ENCODE results near the gene FXYD1. TPM values are rescaled to one million over a fixed set of nuclear protein-coding genes. Genes with fewer than 3 reads are reported as not detected.
A peak's percentile ranks its signal among the peaks of the same experiment; 100 is the strongest.

Gene FXYD1
- total RNA-seq, 1 donor from 2014 or later = 1.1 TPM

- POLR2A ChIA-PET = interaction anchor here (0.6 kb wide), 1 partner anchor 48 kb away, joined by 3 read pairs; no protein-coding TSS in a partner anchor
- no peaks in the 10 kb centered on the region for H3K27me3 Mint-ChIP-seq
- DNase-seq (no peak), ATAC-seq (ENCODE audit: low read depth) (no peak)
- peaks cover 76% of the 10 kb centered on the region for H3K36me3 Mint-ChIP-seq (ENCODE audit: low read depth)
- H3K4me1 Mint-ChIP-seq = peaks cover 46% of the 10 kb centered on the region
- H3K27ac Mint-ChIP-seq = no peak overlapping the region
- intact Hi-C loops (cut with micrococcal nuclease) = no loop called here
- no peak for TF ChIP-seq CTCF (IDR thresholded peaks at IDR 0.05)
- H3K9me3 Mint-ChIP-seq = peaks cover 2% of the 10 kb centered on the region
- CTCF ChIA-PET = no interaction called here
- H3K4me3 Mint-ChIP-seq = no peak overlapping the region
Measured at GRCh38 chr19:35157431-35157830, 18.8 kb downstream of the FXYD1 start.

DNA sequence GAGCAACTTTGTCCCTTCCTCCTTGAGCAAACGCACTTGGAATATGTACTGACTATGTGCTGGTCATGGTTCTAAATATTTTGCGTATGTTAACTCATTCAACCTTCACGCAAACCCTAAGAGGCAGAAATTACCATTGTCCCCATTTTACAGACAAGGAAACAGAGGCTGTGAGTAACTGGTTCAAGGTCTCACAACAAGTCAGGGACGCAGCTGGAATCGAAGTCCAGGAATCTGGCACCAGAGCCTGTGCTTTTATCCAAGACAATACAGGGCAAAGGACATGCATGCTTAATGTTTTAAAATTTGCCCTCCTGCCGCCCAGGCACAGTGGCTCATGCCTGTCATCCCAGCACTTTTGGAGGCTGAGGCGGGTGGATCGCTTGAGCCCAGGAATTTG is 21.0 kb downstream of the FXYD1 start:
- CTCF ChIA-PET = no interaction called here
- H3K4me3 Mint-ChIP-seq = no peak overlapping the region
- H3K27ac Mint-ChIP-seq = no peak overlapping the region
- H3K4me1 Mint-ChIP-seq = peaks cover 37% of the 10 kb centered on the region
- POLR2A ChIA-PET = interaction anchor here (0.6 to 1.2 kb wide), 2 partner anchors 47 to 318 kb away, joined by 3 to 8 read pairs; no protein-coding TSS in a partner anchor
- TF ChIP-seq CTCF (IDR thresholded peaks at IDR 0.05) = no peak
- H3K36me3 Mint-ChIP-seq (ENCODE audit: low read depth) = peaks cover 94% of the 10 kb centered on the region
- no peaks in the 10 kb centered on the region for H3K27me3 Mint-ChIP-seq
- ATAC-seq (ENCODE audit: low read depth) (no peak), DNase-seq (no peak)
- intact Hi-C loops (cut with micrococcal nuclease) = no loop called here
- H3K9me3 Mint-ChIP-seq = peaks cover 2% of the 10 kb centered on the region

DNA sequence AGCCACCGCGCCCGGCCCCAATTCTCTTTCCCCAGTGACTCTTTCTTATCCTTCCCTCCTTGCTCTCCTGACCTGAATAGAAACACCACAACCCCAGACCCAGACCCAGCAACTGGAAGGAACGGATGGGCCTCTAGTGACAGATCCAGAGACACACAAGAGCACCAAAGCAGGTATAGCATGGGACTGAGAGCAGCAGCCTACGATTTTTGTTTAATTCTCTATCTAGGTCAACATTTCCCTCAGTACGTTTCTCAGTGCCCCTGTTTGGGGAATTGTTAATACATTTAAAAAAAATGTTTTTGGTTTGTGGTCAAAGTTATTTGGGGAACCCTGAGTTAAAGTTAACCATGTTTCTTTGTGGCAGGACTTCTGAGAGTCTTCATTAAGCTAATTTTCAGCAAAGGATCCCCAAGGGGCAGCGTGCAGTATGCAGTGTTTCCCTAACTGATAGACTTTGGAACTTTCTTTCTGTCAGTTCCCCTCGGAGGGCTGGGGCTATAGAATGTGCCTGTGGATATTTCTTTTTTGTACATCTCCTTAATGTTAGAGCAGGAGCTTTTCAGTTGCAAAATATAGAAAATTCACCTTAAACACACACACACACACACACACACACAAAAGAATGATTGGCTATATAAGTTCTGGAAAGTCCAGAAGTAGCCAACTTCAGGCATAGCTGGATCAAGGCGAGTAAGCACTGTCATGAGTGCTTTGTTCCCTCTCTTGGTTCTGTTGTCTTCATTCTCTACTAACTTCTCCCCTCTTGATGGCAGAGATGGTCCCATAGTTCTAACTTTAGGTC is 22.2 kb downstream of the FXYD1 start:
- ATAC-seq (ENCODE audit: low read depth) = no peak
- H3K4me1 Mint-ChIP-seq = peaks cover 31% of the 10 kb centered on the region
- H3K4me3 Mint-ChIP-seq = no peak overlapping the region
- peaks cover 5% of the 10 kb centered on the region for H3K9me3 Mint-ChIP-seq
- H3K36me3 Mint-ChIP-seq (ENCODE audit: low read depth) = peaks cover 99% of the 10 kb centered on the region
- H3K27ac Mint-ChIP-seq = peak overlapping the region; percentile 21
- intact Hi-C loops (cut with micrococcal nuclease) = no loop called here
- no peaks in the 10 kb centered on the region for H3K27me3 Mint-ChIP-seq
- ChIA-PET POLR2A (interaction anchor here (1.1 to 1.5 kb wide), 2 partner anchors 14 to 46 kb away, joined by 4 read pairs; no protein-coding TSS in a partner anchor), CTCF (interaction anchor here (1.0 kb wide), 1 partner anchor 56 kb away, joined by 3 read pairs; no protein-coding TSS in a partner anchor)
- TF ChIP-seq CTCF (IDR thresholded peaks at IDR 0.05) = no peak
- no peak for DNase-seq

DNA sequence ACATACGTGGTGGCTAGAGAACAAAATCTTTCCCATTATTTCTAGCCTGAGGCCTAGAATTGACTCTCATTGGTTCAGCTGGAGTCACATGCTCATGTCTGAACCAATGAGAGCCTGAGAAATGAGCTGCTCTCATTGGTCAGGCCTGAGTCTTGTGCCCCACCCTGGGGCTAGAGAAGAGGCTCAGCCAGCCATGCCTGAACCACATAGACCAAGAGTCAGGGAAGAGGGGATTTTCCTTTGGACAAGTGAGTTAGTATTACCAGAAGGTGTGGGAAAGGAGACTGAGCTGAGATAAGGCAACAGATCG is 22.8 kb downstream of the FXYD1 start:
- peaks cover 28% of the 10 kb centered on the region for H3K4me1 Mint-ChIP-seq
- H3K9me3 Mint-ChIP-seq = peaks cover 9% of the 10 kb centered on the region
- H3K27ac Mint-ChIP-seq = no peak overlapping the region
- H3K27me3 Mint-ChIP-seq = no peaks in the 10 kb centered on the region
- ChIA-PET POLR2A (interaction anchor here (1.1 to 1.5 kb wide), 2 partner anchors 14 to 45 kb away, joined by 4 read pairs; no protein-coding TSS in a partner anchor), CTCF (interaction anchor here (1.0 kb wide), 1 partner anchor 56 kb away, joined by 3 read pairs; no protein-coding TSS in a partner anchor)
- ATAC-seq (ENCODE audit: low read depth) = no peak
- no peak overlapping the region for H3K4me3 Mint-ChIP-seq
- intact Hi-C loops (cut with micrococcal nuclease) = no loop called here
- peaks cover 99% of the 10 kb centered on the region for H3K36me3 Mint-ChIP-seq (ENCODE audit: low read depth)
- DNase-seq = no peak
- TF ChIP-seq CTCF (IDR thresholded peaks at IDR 0.05) = no peak

Data from activated B cell treated with CpG ODN at 0.5 μM for 24 hours (primary cell).